K562 (cell line): ENCODE results near the gene MGAT5. TPM values are rescaled to one million over a fixed set of nuclear protein-coding genes. Genes with fewer than 3 reads are reported as not detected.

Experiments
- CBX3 ChIP-seq, 2 experiments: IDR thresholded peaks; 1 replicate in 1 of 2; 2 replicates in 1 of 2; pipeline ENCODE4 v1.6.1; 2012; ENCODE audit warnings: inconsistent platforms in 2 of 2, low read length in 2 of 2, borderline replicate concordance in 1 of 2, control low read depth in 1 of 2
- CREB3 ChIP-seq: fragments of 450-650 bp; conservative IDR thresholded peaks from 2 replicates; pipeline ENCODE4 v1.6.1; 2016; ENCODE audit warnings: missing genetic modification characterization, low read depth, mild to moderate bottlenecking, missing compliant biosample characterization, moderate library complexity
- ETV6 ChIP-seq, 3 experiments: fragments of 150-350 bp in 1 of 3; sonication (generic) in 1 of 3; formaldehyde crosslinking in 1 of 3; IDR thresholded peaks; 2 replicates each; pipeline versions ENCODE4 v1.6.1 to v1.8.0; 2014 to 2022; ENCODE audit warnings: borderline replicate concordance in 2 of 3, low read depth in 2 of 3, antibody characterized with exemption in 1 of 3, low read length in 1 of 3, mild to moderate bottlenecking in 1 of 3, missing genetic modification reagents in 1 of 3
- HDAC1 ChIP-seq, 2 experiments: fragments of 450-650 bp; IDR thresholded peaks; 2 replicates each; pipeline ENCODE4 v1.6.1; 2016 to 2017; ENCODE audit warnings: inconsistent platforms in 1 of 2, mild to moderate bottlenecking in 1 of 2, moderate library complexity in 1 of 2
- PKNOX1 ChIP-seq: fragments of 450-650 bp; IDR thresholded peaks from 2 replicates; pipeline ENCODE4 v1.6.1; 2016
- PRPF4 ChIP-seq: fragments of 200-400 bp; formaldehyde crosslinking; IDR thresholded peaks from one replicate; pipeline ENCODE4 v1.6.1; 2017; ENCODE audit warnings: low read length, low read depth, mild to moderate bottlenecking; ENCODE audit not compliant: insufficient read depth, poor library complexity, severe bottlenecking
- RBM39 ChIP-seq: fragments of 200-400 bp; formaldehyde crosslinking; optimal IDR thresholded peaks from 2 replicates; pipeline ENCODE3; 2018; ENCODE audit warnings: low read depth, low read length
- REST ChIP-seq, 2 experiments: fragments of 450-650 bp; formaldehyde crosslinking in 1 of 2; IDR thresholded peaks; 2 replicates each; pipeline versions ENCODE4 v1.4.0 to v1.6.1; 2014 to 2020; ENCODE audit warnings: mild to moderate bottlenecking in 2 of 2, borderline replicate concordance in 1 of 2, low read depth in 1 of 2
- SIN3B ChIP-seq: fragments of 450-650 bp; IDR thresholded peaks from 2 replicates; pipeline ENCODE4 v1.6.1; 2017; ENCODE audit warnings: low read depth, mild to moderate bottlenecking, moderate library complexity
- SP1 ChIP-seq: sonication (generic); formaldehyde crosslinking; IDR thresholded peaks from 2 replicates; pipeline ENCODE4 v1.8.1; 2022; ENCODE audit warnings: mild to moderate bottlenecking, missing genetic modification reagents
- VEZF1 ChIP-seq: fragments of 200-800 bp; sonication (Bioruptor generic); IDR thresholded peaks from 2 replicates; pipeline ENCODE4 v1.6.1; 2017; ENCODE audit warnings: missing genetic modification characterization, missing compliant biosample characterization
- ZBTB17 ChIP-seq: fragments of 450-650 bp; formaldehyde crosslinking; IDR thresholded peaks from 2 replicates; pipeline ENCODE4 v1.4.0; 2020; ENCODE audit warnings: mild to moderate bottlenecking
- polyA plus RNA-seq, 8 experiments: library from polyadenylated mRNA; depleted of rRNA in 4 of 8; stranded (reverse) in 5 of 8; unstranded in 3 of 8; fragments of >200 nt; fragmentation: Nextera tagmentation in 2 of 8; fragmentation: Illumina TruSeq in 1 of 8; extraction: Ambion mirVana in 2 of 8; extraction: Trizol in 1 of 8; gene quantifications; 2 replicates each; pipeline versions ENCODE4 v1.2.1 to v1.2.3, GENCODE V29; 2011 to 2014; ENCODE audit warnings: inconsistent platforms in 1 of 8, missing spikeins in 1 of 8
- total RNA-seq, 7 experiments: library from RNA; depleted of rRNA in 6 of 7; stranded (reverse); fragments of >200 nt in 6 of 7; fragmentation: Illumina TruSeq in 2 of 7; extraction: Trizol in 2 of 7; gene quantifications; 2 replicates each; pipeline versions ENCODE4 v1.2.1 to v1.2.3, GENCODE V29; 2011 to 2021; ENCODE audit warnings: low replicate concordance in 1 of 7

MGAT5 gene
- total and polyA plus RNA-seq, 9 of the 15 experiments (the other 6 are each of a cell fraction or from before 2014, with no cell fraction given): 1.6 to 18.6 (median 11.1) TPM

- TF ChIP-seq VEZF1 (CRISPR knock-in tag) (no peak), SP1 (no peak), REST (IDR thresholded peaks at IDR 0.05; ENCODE audit: borderline replicate concordance) (peak; percentile 63; the same call in 1 of the 2 replicates), REST (CRISPR knock-in tag; IDR thresholded peaks at IDR 0.05; ENCODE audit: low read depth) (0 out of 2 replicates have a peak, but pooled peaks have one; percentile 47), RBM39 (no peak), ZBTB17 (CRISPR knock-in tag) (0 out of 2 replicates have a peak, but pooled peaks have one; percentile 41), CBX3 (IDR thresholded peaks at IDR 0.05; ENCODE audit: borderline replicate concordance in 1 of 2, low read length in 2 of 2) (no peak), HDAC1 (IDR thresholded peaks at IDR 0.05) (no peak), ETV6 (IDR thresholded peaks at IDR 0.05; ENCODE audit: borderline replicate concordance in 1 of 2, low read depth in 2 of 2, low read length in 1 of 2) (no peak), ETV6 (CRISPR knock-in tag; IDR thresholded peaks at IDR 0.05; ENCODE audit: borderline replicate concordance) (no peak), PRPF4 (no peak), CREB3 (tag) (no peak), PKNOX1 (peak; percentile 51), SIN3B (no peak)
Observed at GRCh38 chr2:134307334-134307733, 53.5 kb downstream of the MGAT5 start (continued).
